NCI-H2081 (cell line): ENCODE results near the gene CALY.

Source experiments
- DNase-seq, 2 experiments: peaks; one replicate each; lab custom pipeline; 2025; lab: John Stamatoyannopoulos, UW

Gene CALY

GRCh38 chr10:133351408-133352318 is 15.0 kb upstream of the CALY start:
- DNase-seq, result no peak

GRCh38 chr10:133350950-133351329 is 14.2 kb upstream of the CALY start:
- DNase-seq, result no peak

- no peak for DNase-seq
These were observed 13.7 kb upstream of the CALY start for GRCh38 chr10:133350283-133350949.

GRCh38 chr10:133349577-133350011 is 12.9 kb upstream of the CALY start:
- DNase-seq, result no peak

- no peak for DNase-seq
These were observed 12.5 kb upstream of the CALY start for GRCh38 chr10:133349160-133349568.

- DNase-seq, result no peak
These were observed 11.2 kb upstream of the CALY start for GRCh38 chr10:133347710-133348517.

GRCh38 chr10:133346413-133346812 is 9.7 kb upstream of the CALY start:
- DNase-seq, result no peak

GRCh38 chr10:133344236-133344635 is 7.5 kb upstream of the CALY start:
- DNase-seq, result no peak

- no peak for DNase-seq
These were observed 6.9 kb upstream of the CALY start for GRCh38 chr10:133343558-133343957.

GRCh38 chr10:133342942-133343341 is 6.2 kb upstream of the CALY start:
- DNase-seq, result no peak

GRCh38 chr10:133341983-133342382 is 5.3 kb upstream of the CALY start:
- DNase-seq, result no peak

- DNase-seq, result no peak
These were observed 3.1 kb upstream of the CALY start for GRCh38 chr10:133339708-133340380.

- no peak for DNase-seq
These were observed 1.7 kb upstream of the CALY start for GRCh38 chr10:133338080-133339071.

- no peak for DNase-seq
These were observed 652 bp upstream of the CALY start for GRCh38 chr10:133337370-133337725.

GRCh38 chr10:133336118-133336576 is 549 bp downstream of the CALY start:
- no peak for DNase-seq

GRCh38 chr10:133335246-133336117 is 1.2 kb downstream of the CALY start:
- no peak for DNase-seq

- no peak for DNase-seq
These were observed 2.0 kb downstream of the CALY start for GRCh38 chr10:133334503-133335245.

GRCh38 chr10:133332936-133333699 is 3.6 kb downstream of the CALY start:
- DNase-seq, result no peak
